Activated CD4-positive, CD25-positive, alpha-beta regulatory T cell treated with anti-CD3 and anti-CD28 coated beads, Interleukin-2, amount 50 U/mL, for 16 hours (primary cell): ENCODE data around the gene MIPOL1.

ENCODE experiments used
- DNase-seq: peaks from one replicate; pipeline ENCODE4 v3.0.0-alpha.2; 2020; ENCODE audit warnings: low read depth, low spot score

Gene MIPOL1

GRCh38 chr14:37585101-37585511 is 387.4 kb downstream of the MIPOL1 start:
- no peak for DNase-seq

GRCh38 chr14:37585971-37586796 is 388.4 kb downstream of the MIPOL1 start:
- DNase-seq, result no peak

- no peak for DNase-seq
Measured at GRCh38 chr14:37586797-37587130, 389.0 kb downstream of the MIPOL1 start.

- no peak for DNase-seq
Measured at GRCh38 chr14:37587131-37587803, 389.5 kb downstream of the MIPOL1 start.

GRCh38 chr14:37587881-37588666 is 390.3 kb downstream of the MIPOL1 start:
- DNase-seq, result no peak

GRCh38 chr14:37588667-37588955 is 390.9 kb downstream of the MIPOL1 start:
- DNase-seq, result no peak

GRCh38 chr14:37588956-37589714 is 391.4 kb downstream of the MIPOL1 start:
- DNase-seq, result no peak

- no peak for DNase-seq
Measured at GRCh38 chr14:37589715-37590427, 392.1 kb downstream of the MIPOL1 start.

GRCh38 chr14:37590428-37591139 is 392.8 kb downstream of the MIPOL1 start:
- DNase-seq, result no peak

GRCh38 chr14:37591311-37591940 is 393.7 kb downstream of the MIPOL1 start:
- no peak for DNase-seq

- DNase-seq, result no peak
Measured at GRCh38 chr14:37591941-37592481, 394.3 kb downstream of the MIPOL1 start.

- DNase-seq, result no peak
Measured at GRCh38 chr14:37592482-37593408, 395.0 kb downstream of the MIPOL1 start.

- DNase-seq, result no peak
Measured at GRCh38 chr14:37593511-37594237, 395.9 kb downstream of the MIPOL1 start.

GRCh38 chr14:37594238-37594970 is 396.7 kb downstream of the MIPOL1 start:
- no peak for DNase-seq

GRCh38 chr14:37594971-37595808 is 397.5 kb downstream of the MIPOL1 start, which contains the start of the genes FOXA1 and TTC6:
Gene FOXA1, minus strand, starts transcription at chr14:37595249. Its CDS starts 277 bp downstream, at chr14:37594972.
Gene TTC6, plus strand, starts transcription at chr14:37595629. Its CDS starts 26,436 bp downstream, at chr14:37622065.
- no peak for DNase-seq
